B cell (primary cell): Measurements from ENCODE around the gene BATF2. TPM values are rescaled to one million over a fixed set of nuclear protein-coding genes. Genes with fewer than 3 reads are reported as not detected.

Source experiments
- ATAC-seq: fragments of 200-7000 bp; cut with Tn5 transposase; one replicate; pipeline ENCODE4 v1.10.0; 2021; ENCODE audit warnings: low read depth, mild to moderate bottlenecking, moderate number of reproducible peaks, moderate library complexity
- CTCF ChIA-PET: fragments of 350-600 bp; sonication (Branson Sonifier 250); formaldehyde crosslinking; loops from one replicate; lab custom pipeline; 2021; ENCODE audit warnings: antibody characterized with exemption, inconsistent platforms; lab: Charles Lee
- POLR2A ChIA-PET: fragments of 350-600 bp; sonication (Branson Sonifier 250); formaldehyde crosslinking; loops from one replicate; lab custom pipeline; 2021; ENCODE audit warnings: antibody characterized with exemption; lab: Charles Lee
- DNase-seq: peaks from one replicate; pipeline ENCODE4 v3.0.0; 2013
- H2AFZ ChIP-seq: 2 replicates; pipeline ENCODE4 v1.6.1; 2012; ENCODE audit warnings: mild to moderate bottlenecking, low read depth, low read length; ENCODE audit not compliant: insufficient read depth, poor library complexity, severe bottlenecking
- H3K27ac ChIP-seq, 2 donors: 1 replicate in 1 of 2; 2 replicates in 1 of 2; pipeline ENCODE4 v1.5.1; 2012 to 2013; ENCODE audit warnings: low read length in 2 of 2, mild to moderate bottlenecking in 2 of 2, moderate library complexity in 1 of 2
- H3K27me3 ChIP-seq, 4 experiments: fragments of 200-600 bp in 1 of 4; sonication (generic) in 1 of 4; replicated peaks in 1 of 4; 1 replicate in 2 of 4; 2 replicates in 2 of 4; pipeline versions ENCODE4 v1.6.1 to v1.7.0; 2013 to 2016; ENCODE audit warnings: low read length in 3 of 4, mild to moderate bottlenecking in 2 of 4, mixed read lengths in 1 of 4, moderate library complexity in 1 of 4; ENCODE audit not compliant: insufficient read depth in 4 of 4, control insufficient read depth in 3 of 4; ENCODE audit errors: control extremely low read depth in 1 of 4
- H3K36me3 ChIP-seq, 2 experiments: replicated peaks in 1 of 2; 1 replicate in 1 of 2; 2 replicates in 1 of 2; pipeline versions ENCODE4 v1.6.1 to v1.7.1; 2013; ENCODE audit warnings: low read length in 1 of 2; ENCODE audit not compliant: insufficient read depth in 2 of 2, control insufficient read depth in 1 of 2; ENCODE audit errors: control extremely low read depth in 1 of 2, extremely low read depth in 1 of 2
- H3K4me1 ChIP-seq, 2 donors: fragments of 200-600 bp in 1 of 2; sonication (generic) in 1 of 2; 1 replicate in 1 of 2; 2 replicates in 1 of 2; pipeline versions ENCODE4 v1.5.1 to v1.6.1; 2013 to 2017; ENCODE audit warnings: low read length in 2 of 2; ENCODE audit not compliant: control insufficient read depth in 2 of 2, insufficient read depth in 2 of 2
- H3K4me2 ChIP-seq: replicated peaks from 2 replicates; pipeline ENCODE3; 2012; ENCODE audit warnings: mild to moderate bottlenecking, low read depth, low read length; ENCODE audit not compliant: poor library complexity, severe bottlenecking
- H3K4me3 ChIP-seq, 5 experiments: fragments of 200-600 bp in 1 of 5; sonication (generic) in 1 of 5; 1 replicate in 3 of 5; 2 replicates in 2 of 5; pipeline versions ENCODE4 v1.5.1 to v1.7.0; 2011 to 2016; ENCODE audit warnings: low read length in 4 of 5, mild to moderate bottlenecking in 4 of 5, low read depth in 2 of 5, control low read depth in 1 of 5, moderate library complexity in 1 of 5; ENCODE audit not compliant: insufficient read depth in 1 of 5; ENCODE audit errors: control extremely low read depth in 1 of 5, extremely low read depth in 1 of 5
- H3K79me2 ChIP-seq: fragments of 200-600 bp; sonication (generic); one replicate; pipeline ENCODE4 v1.6.0; 2016; ENCODE audit warnings: low read length; ENCODE audit not compliant: control insufficient read depth, insufficient read depth
- H3K9ac ChIP-seq: fragments of 200-600 bp; sonication (generic); 2 replicates; pipeline ENCODE4 v1.6.1; 2017; ENCODE audit warnings: mild to moderate bottlenecking, low read length, moderate library complexity
- H3K9me3 ChIP-seq, 3 donors: one replicate each; pipeline versions ENCODE4 v1.6.1 to v1.7.1; 2013; ENCODE audit warnings: low read length in 2 of 3; ENCODE audit not compliant: control insufficient read depth in 2 of 3, insufficient read depth in 1 of 3; ENCODE audit errors: control extremely low read depth in 1 of 3
- H4K20me1 ChIP-seq: 2 replicates; pipeline ENCODE4 v1.6.0; 2012; ENCODE audit warnings: mild to moderate bottlenecking, low read length; ENCODE audit not compliant: insufficient read depth, control insufficient read depth, poor library complexity, severe bottlenecking
- H3K27ac Mint-ChIP-seq: one replicate; pipeline ENCODE4 v1.8.0; 2021; ENCODE audit warnings: mixed read lengths
- H3K27me3 Mint-ChIP-seq: one replicate; pipeline ENCODE4 v1.8.0; 2021; ENCODE audit warnings: mixed read lengths
- H3K4me1 Mint-ChIP-seq: one replicate; pipeline ENCODE4 v1.8.0; 2021; ENCODE audit warnings: mixed read lengths
- H3K4me3 Mint-ChIP-seq: one replicate; pipeline ENCODE4 v1.8.0; 2021; ENCODE audit warnings: mixed read lengths
- H3K9me3 Mint-ChIP-seq: one replicate; pipeline ENCODE4 v1.8.0; 2022; ENCODE audit warnings: mixed read lengths; ENCODE audit not compliant: insufficient read depth
- EZH2 ChIP-seq: IDR thresholded peaks from 2 replicates; pipeline ENCODE4 v1.6.1; 2012; ENCODE audit warnings: borderline replicate concordance, low read depth, mild to moderate bottlenecking, moderate library complexity, low read length; ENCODE audit not compliant: insufficient read depth, poor library complexity, severe bottlenecking
- WGBS: methylation state at CpG from one replicate; pipeline ENCODE4 v1.1.5; 2013; ENCODE audit warnings: missing lambda C conversion rate; ENCODE audit not compliant: insufficient coverage; 5-methylcytosine and 5-hydroxymethylcytosine counted together
- intact Hi-C: fragments of 100-400 bp; cut with micrococcal nuclease; formaldehyde crosslinking; loops from one replicate; pipeline ENCODE4 v1.10.0; 2022
- polyA plus RNA-seq: library from polyadenylated mRNA; depleted of rRNA; stranded (reverse); fragments of >200 nt; gene quantifications from 2 replicates; pipeline ENCODE4 v1.2.3, GENCODE V29; 2012
- total RNA-seq, 2 donors: library from RNA; stranded (reverse); fragments of 120-200 nt in 1 of 2; gene quantifications; 1 replicate in 1 of 2; 2 replicates in 1 of 2; pipeline versions ENCODE4 v1.2.3 to v1.2.4, GENCODE V29; 2013 to 2022
- TF ChIP-seq, protein P1 (sequence below): fragments of 200-600 bp; IDR thresholded peaks from one replicate; pipeline ENCODE4 v1.8.0; 2022; ENCODE audit warnings: antibody characterized with exemption, mild to moderate bottlenecking

The BATF2 gene
- total and polyA plus RNA-seq, 2 donors (not counting 1 experiment from before 2014, with no cell fraction given), result 0.62 to 1.7 TPM

- H3K79me2 ChIP-seq, result peaks cover 19% of the 10 kb centered on the region
- no peak for ATAC-seq
- TF ChIP-seq EZH2, result no peak
- TF ChIP-seq, protein P1, sequence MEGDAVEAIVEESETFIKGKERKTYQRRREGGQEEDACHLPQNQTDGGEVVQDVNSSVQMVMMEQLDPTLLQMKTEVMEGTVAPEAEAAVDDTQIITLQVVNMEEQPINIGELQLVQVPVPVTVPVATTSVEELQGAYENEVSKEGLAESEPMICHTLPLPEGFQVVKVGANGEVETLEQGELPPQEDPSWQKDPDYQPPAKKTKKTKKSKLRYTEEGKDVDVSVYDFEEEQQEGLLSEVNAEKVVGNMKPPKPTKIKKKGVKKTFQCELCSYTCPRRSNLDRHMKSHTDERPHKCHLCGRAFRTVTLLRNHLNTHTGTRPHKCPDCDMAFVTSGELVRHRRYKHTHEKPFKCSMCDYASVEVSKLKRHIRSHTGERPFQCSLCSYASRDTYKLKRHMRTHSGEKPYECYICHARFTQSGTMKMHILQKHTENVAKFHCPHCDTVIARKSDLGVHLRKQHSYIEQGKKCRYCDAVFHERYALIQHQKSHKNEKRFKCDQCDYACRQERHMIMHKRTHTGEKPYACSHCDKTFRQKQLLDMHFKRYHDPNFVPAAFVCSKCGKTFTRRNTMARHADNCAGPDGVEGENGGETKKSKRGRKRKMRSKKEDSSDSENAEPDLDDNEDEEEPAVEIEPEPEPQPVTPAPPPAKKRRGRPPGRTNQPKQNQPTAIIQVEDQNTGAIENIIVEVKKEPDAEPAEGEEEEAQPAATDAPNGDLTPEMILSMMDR, result no peak
Observed at GRCh38 chr11:65032216-65032615, 35.4 kb upstream of the BATF2 start.

DNA sequence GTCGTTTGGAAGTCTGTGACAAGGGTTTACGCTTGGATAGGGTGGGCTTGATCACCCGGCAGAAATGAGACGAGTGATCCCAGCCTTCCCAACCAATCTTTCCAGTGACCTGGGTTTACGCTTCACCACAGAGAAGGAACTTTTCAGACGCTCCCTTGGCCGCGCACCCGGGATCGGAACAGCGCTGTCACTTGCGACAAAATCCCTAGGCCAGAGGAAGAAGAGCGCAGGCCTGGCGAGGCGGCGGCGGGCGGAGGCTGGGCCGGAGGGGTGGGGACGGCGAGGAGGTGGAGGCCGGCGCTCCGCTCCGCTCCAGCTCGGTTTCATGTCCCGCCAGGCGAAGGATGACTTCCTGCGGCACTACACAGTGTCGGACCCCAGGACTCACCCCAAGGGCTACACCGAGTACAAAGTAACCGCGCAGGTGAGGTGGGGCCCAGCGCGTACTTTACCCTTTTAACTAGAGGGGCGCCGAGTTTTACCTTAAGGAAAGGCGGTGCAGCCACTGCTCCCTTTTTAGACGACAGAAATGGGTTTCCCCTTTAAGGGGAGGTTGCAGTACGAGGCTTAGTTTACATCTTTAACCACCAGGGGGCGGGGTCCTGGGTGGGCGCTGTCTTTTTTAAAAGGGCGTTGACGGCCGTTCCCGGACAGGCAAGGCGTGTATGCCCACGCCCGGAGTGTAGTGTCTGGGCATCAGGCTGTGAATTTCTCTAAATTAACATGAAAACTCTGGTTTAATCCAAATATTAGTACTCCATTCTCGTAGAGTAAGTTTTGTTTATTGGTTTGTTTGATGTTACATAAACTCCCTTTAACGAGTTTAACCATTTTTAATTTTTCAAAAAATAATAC lies 30.7 kb upstream of the BATF2 start, which contains the start of gene SNX15:
TSS of gene SNX15 (plus strand) at position 227 of the 855 bp plus-strand sequence. CDS start at position 326, 99 bp downstream.
- POLR2A ChIA-PET, result interaction anchor here (0.8 to 1.5 kb wide), 4 partner anchors 10 to 103 kb away, joined by 3 to 6 read pairs (median 3); partner anchors contain the start of genes PPP2R5B and SAC3D1
- H3K27me3 Mint-ChIP-seq, result no peaks in the 10 kb centered on the region
- no peaks in the 10 kb centered on the region for H3K27me3 ChIP-seq
- 1% methylated on average over 37 of the region's 51 CpGs for WGBS
- peak; percentile 88 for ATAC-seq
- TF ChIP-seq EZH2, result no peak
- TF ChIP-seq, protein P1, result peak; percentile 90
- H3K36me3 ChIP-seq, result peaks cover 1 to 7% of the 10 kb centered on the region in 2 experiments
- no peaks in the 10 kb centered on the region for H3K9me3 ChIP-seq
- H3K27ac Mint-ChIP-seq, result peak within 1 kb of the TSS; percentile 93
- no peaks in the 10 kb centered on the region for H3K9me3 Mint-ChIP-seq
- intact Hi-C loops, result loop anchor here (1.0 kb wide), 6 partner anchors 13 to 110 kb away; partner anchors contain the start of genes ARL2, ATG2A, CDCA5 and PPP2R5B
- peaks cover 19% of the 10 kb centered on the region for H3K79me2 ChIP-seq
- peak within 1 kb of the TSS; percentile 59 for H3K9ac ChIP-seq
- peak within 1 kb of the TSS; percentile 79 for H2AFZ ChIP-seq
- H3K4me1 ChIP-seq, result peaks cover 11 to 19% of the 10 kb centered on the region in 2 donors
- H3K4me3 Mint-ChIP-seq, result peak within 1 kb of the TSS; percentile 93
- H3K4me1 Mint-ChIP-seq, result peaks cover 17% of the 10 kb centered on the region
- peak within 1 kb of the TSS; percentile 55 to 73 for H3K27ac ChIP-seq
- DNase-seq, result peak; percentile 96
- H3K4me2 ChIP-seq, result peak within 1 kb of the TSS; percentile 77
- CTCF ChIA-PET, result interaction anchor here (0.9 to 4.7 kb wide), 8 partner anchors 13 to 198 kb away, joined by 3 to 36 read pairs (median 4); partner anchors contain the start of genes ARL2 and SAC3D1
- peak within 1 kb of the TSS; percentile 43 to 63 (median 53) for H3K4me3 ChIP-seq
- H4K20me1 ChIP-seq, result peaks cover 5% of the 10 kb centered on the region

More at GRCh38 chr11:65032216-65032615, 35.4 kb upstream of the BATF2 start:
- Histone ChIP-seq H3K27me3 (no peaks in the 10 kb centered on the region), H3K4me2 (no peak overlapping the region), H3K9me3 (no peaks in the 10 kb centered on the region), H3K27ac (no peak overlapping the region), H3K9ac (no peak overlapping the region), H2AFZ (no peak overlapping the region), H3K4me3 (no peak overlapping the region), H3K4me1 (peaks cover 8 to 13% of the 10 kb centered on the region in 2 donors), H3K36me3 (peaks cover 3 to 26% of the 10 kb centered on the region in 2 experiments), H4K20me1 (peaks cover 5% of the 10 kb centered on the region)
- no peaks in the 10 kb centered on the region for H3K9me3 Mint-ChIP-seq
- no peak overlapping the region for H3K4me3 Mint-ChIP-seq
- H3K4me1 Mint-ChIP-seq, result peaks cover 12% of the 10 kb centered on the region
- POLR2A ChIA-PET, result no interaction called here
- 85% methylated on average over 13 of the region's 13 CpGs for WGBS
- H3K27ac Mint-ChIP-seq, result no peak overlapping the region
- intact Hi-C loops, result no loop called here
- H3K27me3 Mint-ChIP-seq, result no peaks in the 10 kb centered on the region
- CTCF ChIA-PET, result no interaction called here
- no peak for DNase-seq
